ENCODE data around the gene POP4. TPM values are rescaled to one million over a fixed set of nuclear protein-coding genes. Genes with fewer than 3 reads are reported as not detected.

POP4 gene
- total RNA-seq, 1 donor from 2014 or later: 46.2 TPM

- TF ChIP-seq CTCF (IDR thresholded peaks at IDR 0.05; ENCODE audit: unreplicated experiment): no peak
- Mint-ChIP-seq H3K27ac (no peak overlapping the region), H3K9me3 (peaks cover 12% of the 10 kb centered on the region), H3K4me3 (no peak overlapping the region), H3K4me1 (no peaks in the 10 kb centered on the region), H3K27me3 (ENCODE audit: low read depth) (peaks cover 45% of the 10 kb centered on the region), H3K36me3 (no peaks in the 10 kb centered on the region)
- no peak for DNase-seq (ENCODE audit: low spot score in 2 of 2, unreplicated experiment in 2 of 2)
These were observed 43.5 kb upstream of the POP4 start for GRCh38 chr19:29562299-29563297.

- peaks cover 53% of the 10 kb centered on the region for H3K27me3 Mint-ChIP-seq (ENCODE audit: low read depth)
- TF ChIP-seq CTCF (IDR thresholded peaks at IDR 0.05; ENCODE audit: unreplicated experiment): no peak
- H3K9me3 Mint-ChIP-seq: peaks cover 7% of the 10 kb centered on the region
- H3K4me1 Mint-ChIP-seq: no peaks in the 10 kb centered on the region
- no peak overlapping the region for H3K4me3 Mint-ChIP-seq
- DNase-seq (ENCODE audit: low spot score in 2 of 2, unreplicated experiment in 2 of 2): no peak
- no peak overlapping the region for H3K27ac Mint-ChIP-seq
- H3K36me3 Mint-ChIP-seq: no peaks in the 10 kb centered on the region
These were observed 42.5 kb upstream of the POP4 start for GRCh38 chr19:29563486-29564101.

- H3K9me3 Mint-ChIP-seq: peaks cover 3% of the 10 kb centered on the region
- H3K4me1 Mint-ChIP-seq: no peaks in the 10 kb centered on the region
- H3K4me3 Mint-ChIP-seq: no peak overlapping the region
- no peak overlapping the region for H3K27ac Mint-ChIP-seq
- TF ChIP-seq CTCF (IDR thresholded peaks at IDR 0.05; ENCODE audit: unreplicated experiment): no peak
- DNase-seq (ENCODE audit: low spot score in 2 of 2, unreplicated experiment in 2 of 2): no peak
- no peaks in the 10 kb centered on the region for H3K36me3 Mint-ChIP-seq
- H3K27me3 Mint-ChIP-seq (ENCODE audit: low read depth): peaks cover 59% of the 10 kb centered on the region
These were observed 41.5 kb upstream of the POP4 start for GRCh38 chr19:29564574-29565005.

- H3K36me3 Mint-ChIP-seq: no peaks in the 10 kb centered on the region
These were observed 40.9 kb upstream of the POP4 start for GRCh38 chr19:29565171-29565570.

More at GRCh38 chr19:29565171-29565570, 40.9 kb upstream of the POP4 start:
- no peak for TF ChIP-seq CTCF (IDR thresholded peaks at IDR 0.05; ENCODE audit: unreplicated experiment)
- Mint-ChIP-seq H3K4me3 (no peak overlapping the region), H3K27ac (no peak overlapping the region), H3K4me1 (no peaks in the 10 kb centered on the region), H3K27me3 (ENCODE audit: low read depth) (peaks cover 63% of the 10 kb centered on the region), H3K9me3 (no peaks in the 10 kb centered on the region)
- no peak for DNase-seq (ENCODE audit: low spot score in 2 of 2, unreplicated experiment in 2 of 2)
